Mesenchymal stem cell (in vitro differentiated cells and primary cell): ENCODE data around the gene NUCB2.
"Not testable (repeated sequence)": the region's sequence is repeated elsewhere in the genome, so short reads cannot be mapped to it uniquely, and the experiment has no call there.

Experiments used
- DNase-seq: peaks from one replicate; pipeline ENCODE4 v3.0.0-alpha.2; 2013
- H2AFZ ChIP-seq: one replicate; pipeline ENCODE4 v1.6.1; 2013; ENCODE audit warnings: low read depth, mild to moderate bottlenecking, control low read depth, inconsistent platforms, low read length, moderate library complexity
- H2AK5ac ChIP-seq: 2 replicates; pipeline ENCODE4 v1.6.1; 2013; ENCODE audit warnings: low read length, moderate library complexity, mild to moderate bottlenecking, inconsistent platforms; ENCODE audit not compliant: severe bottlenecking
- H2BK120ac ChIP-seq: one replicate; pipeline ENCODE4 v1.6.1; 2013; ENCODE audit warnings: low read depth, mild to moderate bottlenecking, inconsistent platforms, low read length, moderate library complexity
- H2BK12ac ChIP-seq, 2 experiments: one replicate each; pipeline ENCODE4 v1.6.1; 2013; ENCODE audit warnings: inconsistent platforms in 2 of 2, low read length in 2 of 2, mild to moderate bottlenecking in 2 of 2, moderate library complexity in 2 of 2, control low read depth in 1 of 2
- H2BK15ac ChIP-seq: one replicate; pipeline ENCODE4 v1.6.1; 2013; ENCODE audit warnings: mild to moderate bottlenecking, low read depth, inconsistent platforms; ENCODE audit not compliant: poor library complexity, severe bottlenecking
- H2BK5ac ChIP-seq: 2 replicates; pipeline ENCODE4 v1.6.1; 2013; ENCODE audit warnings: low read depth, mild to moderate bottlenecking, low read length, control low read depth, inconsistent platforms; ENCODE audit not compliant: poor library complexity, severe bottlenecking
- H3K14ac ChIP-seq, 2 experiments: one replicate each; pipeline ENCODE4 v1.6.1; 2013; ENCODE audit warnings: inconsistent platforms in 2 of 2, low read length in 2 of 2, control low read depth in 1 of 2, mild to moderate bottlenecking in 1 of 2, moderate library complexity in 1 of 2
- H3K18ac ChIP-seq, 2 experiments: one replicate each; pipeline ENCODE4 v1.6.1; 2013; ENCODE audit warnings: inconsistent platforms in 2 of 2, low read length in 2 of 2, control low read depth in 1 of 2, low read depth in 1 of 2, mild to moderate bottlenecking in 1 of 2
- H3K23ac ChIP-seq, 2 experiments: one replicate each; pipeline ENCODE4 v1.6.1; 2013; ENCODE audit warnings: inconsistent platforms in 2 of 2, low read length in 2 of 2, mild to moderate bottlenecking in 2 of 2, moderate library complexity in 2 of 2, control low read depth in 1 of 2
- H3K27ac ChIP-seq: 2 replicates; pipeline ENCODE4 v1.5.1; 2013; ENCODE audit warnings: mild to moderate bottlenecking, moderate library complexity, low read length, control low read depth, inconsistent platforms; ENCODE audit not compliant: poor library complexity, severe bottlenecking
- H3K27me3 ChIP-seq, 2 experiments: 2 replicates each; pipeline versions ENCODE4 v1.6.1 to v1.7.0; 2013; ENCODE audit warnings: low read length in 2 of 2, mild to moderate bottlenecking in 2 of 2, moderate library complexity in 2 of 2, control low read depth in 1 of 2, inconsistent platforms in 1 of 2; ENCODE audit not compliant: control insufficient read depth in 1 of 2, insufficient read depth in 1 of 2
- H3K36me3 ChIP-seq, 2 experiments: 2 replicates each; pipeline versions ENCODE4 v1.6.1 to v1.7.0; 2013; ENCODE audit warnings: low read length in 2 of 2, control low read depth in 1 of 2, inconsistent platforms in 1 of 2, low read depth in 1 of 2, mild to moderate bottlenecking in 1 of 2; ENCODE audit not compliant: insufficient read depth in 2 of 2, control insufficient read depth in 1 of 2
- H3K4ac ChIP-seq, 2 experiments: one replicate each; pipeline ENCODE4 v1.6.1; 2013; ENCODE audit warnings: inconsistent platforms in 2 of 2, low read length in 2 of 2, mild to moderate bottlenecking in 2 of 2, moderate library complexity in 2 of 2, control low read depth in 1 of 2, low read depth in 1 of 2
- H3K4me1 ChIP-seq: 2 replicates; pipeline ENCODE4 v1.6.1; 2013; ENCODE audit warnings: low read depth, low read length, control low read depth; ENCODE audit not compliant: control insufficient read depth, insufficient read depth
- H3K4me2 ChIP-seq: 2 replicates; pipeline ENCODE4 v1.6.1; 2013; ENCODE audit warnings: low read length, mild to moderate bottlenecking, inconsistent platforms; ENCODE audit not compliant: poor library complexity, severe bottlenecking
- H3K4me3 ChIP-seq, 2 experiments: 2 replicates each; pipeline versions ENCODE4 v1.5.1 to v1.7.0; 2013; ENCODE audit warnings: low read length in 2 of 2, mild to moderate bottlenecking in 2 of 2, control low read depth in 1 of 2, low read depth in 1 of 2; ENCODE audit not compliant: insufficient read depth in 1 of 2
- H3K79me1 ChIP-seq: replicated peaks from 2 replicates; pipeline ENCODE4 v1.6.1; 2013; ENCODE audit warnings: mild to moderate bottlenecking, control low read depth, low read length, inconsistent platforms; ENCODE audit not compliant: poor library complexity, severe bottlenecking
- H3K9ac ChIP-seq: 2 replicates; pipeline ENCODE4 v1.7.0; 2013; ENCODE audit warnings: mild to moderate bottlenecking, low read length, moderate library complexity
- H3K9me3 ChIP-seq: 2 replicates; pipeline ENCODE4 v1.7.0; 2013; ENCODE audit warnings: mild to moderate bottlenecking, low read length; ENCODE audit not compliant: control insufficient read depth
- H4K8ac ChIP-seq: one replicate; pipeline ENCODE4 v1.6.1; 2013; ENCODE audit warnings: inconsistent platforms, mild to moderate bottlenecking, low read length, moderate library complexity
- H4K91ac ChIP-seq: one replicate; pipeline ENCODE4 v1.6.1; 2013; ENCODE audit warnings: mild to moderate bottlenecking, low read length, inconsistent platforms
- WGBS: methylation state at CpG from one replicate; pipeline ENCODE4 v1.1.7; 2013; ENCODE audit warnings: mixed read lengths; 5-methylcytosine and 5-hydroxymethylcytosine counted together

Gene NUCB2

DNA sequence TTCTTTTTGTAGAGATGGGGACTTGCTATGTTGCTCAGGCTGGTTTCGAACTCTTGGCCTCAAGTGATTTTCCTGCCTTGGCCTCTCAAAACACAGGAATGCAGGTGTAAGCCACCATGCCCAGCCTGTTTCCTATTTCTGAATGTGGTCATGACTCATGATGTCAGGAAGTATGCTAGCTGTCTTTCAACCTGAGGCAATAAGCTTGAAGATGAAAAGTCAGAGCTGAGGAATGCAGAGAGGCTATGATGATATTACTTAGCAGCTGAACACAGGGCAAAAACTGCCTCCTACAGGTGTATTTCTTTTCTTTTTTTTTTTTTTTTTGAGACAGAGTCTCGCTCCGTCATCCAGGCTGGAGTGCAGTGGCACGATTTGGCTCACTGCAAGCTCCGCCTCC is 9.0 kb upstream of the NUCB2 start:
- Histone ChIP-seq H3K4me3 (no peak overlapping the region), H3K18ac (no peak overlapping the region), H3K27ac (no peak overlapping the region), H3K14ac (no peak overlapping the region), H4K8ac (no peak overlapping the region), H2BK120ac (no peak overlapping the region), H3K79me1 (no peaks in the 10 kb centered on the region), H3K4me2 (no peak overlapping the region), H2AK5ac (no peak overlapping the region), H2BK5ac (no peak overlapping the region), H3K23ac (no peak overlapping the region), H3K4me1 (no peaks in the 10 kb centered on the region), H2BK12ac (no peak overlapping the region), H3K4ac (no peak overlapping the region), H3K36me3 (no peaks in the 10 kb centered on the region), H3K9me3 (no peaks in the 10 kb centered on the region), H3K9ac (no peak overlapping the region), H2AFZ (no peak overlapping the region), H3K27me3 (no peaks in the 10 kb centered on the region), H4K91ac (no peak overlapping the region), H2BK15ac (no peak overlapping the region)
- 76% methylated on average over 5 of the region's 5 CpGs for WGBS
- DNase-seq: peak; percentile 32

DNA sequence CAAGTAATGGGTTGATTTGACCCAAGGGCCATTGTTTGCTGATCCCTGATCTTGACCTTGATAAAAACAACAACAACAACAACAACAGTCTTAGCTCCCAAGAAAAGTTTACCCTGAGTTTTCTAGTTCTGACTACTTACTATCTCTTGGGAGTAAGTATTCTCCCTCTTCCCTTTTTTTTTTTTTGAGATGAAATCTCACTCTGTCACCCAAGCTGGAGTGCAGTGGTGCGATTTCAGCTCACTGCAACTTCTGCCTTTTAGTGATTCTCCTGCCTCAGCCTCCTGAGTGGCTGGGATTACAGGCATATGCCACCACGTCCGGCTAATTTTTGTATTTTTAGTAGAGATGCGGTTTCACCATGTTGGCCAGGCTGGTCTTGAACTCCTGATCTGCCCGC is 8.0 kb upstream of the NUCB2 start:
- H3K14ac ChIP-seq, H2BK120ac ChIP-seq, H4K91ac ChIP-seq, H3K4ac ChIP-seq, H2AFZ ChIP-seq, H3K4me3 ChIP-seq, H2BK15ac ChIP-seq, H3K79me1 ChIP-seq, H2BK12ac ChIP-seq, H3K27ac ChIP-seq, H3K9ac ChIP-seq, H3K4me2 ChIP-seq, H2AK5ac ChIP-seq, H3K9me3 ChIP-seq, H3K27me3 ChIP-seq, H3K36me3 ChIP-seq, DNase-seq, H2BK5ac ChIP-seq, H4K8ac ChIP-seq, H3K18ac ChIP-seq, H3K4me1 ChIP-seq, H3K23ac ChIP-seq: not testable (repeated sequence)
- WGBS: 89% methylated on average over 4 of the region's 5 CpGs

DNA sequence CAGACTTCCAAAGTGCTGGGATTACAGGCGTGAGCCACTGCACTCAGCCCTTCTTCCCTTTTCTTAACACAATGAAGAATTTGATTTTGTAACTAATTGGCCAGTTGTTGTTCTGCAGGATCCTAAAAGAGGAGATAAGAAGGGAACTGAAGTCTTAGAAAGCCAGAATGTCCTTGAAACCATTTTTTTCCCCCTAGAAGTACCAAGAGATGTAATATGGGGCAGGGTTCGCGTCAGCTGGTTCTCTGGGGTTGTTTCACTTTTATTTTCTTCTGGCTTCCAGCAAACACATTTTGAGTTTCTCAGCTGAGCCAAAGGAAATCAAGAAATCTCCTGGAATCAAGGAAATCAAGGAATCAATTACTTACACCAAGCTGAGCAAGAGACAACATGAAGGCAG is 7.6 kb upstream of the NUCB2 start:
- no peak for DNase-seq
- no peak overlapping the region for H3K14ac ChIP-seq
- no peak overlapping the region for H2BK12ac ChIP-seq
- 91% methylated on average over 2 of the region's 3 CpGs for WGBS
- no peak overlapping the region for H3K4me2 ChIP-seq
- no peak overlapping the region for H3K27ac ChIP-seq
- H2BK15ac ChIP-seq: no peak overlapping the region
- H2BK120ac ChIP-seq: no peak overlapping the region
- H3K23ac ChIP-seq: no peak overlapping the region
- no peaks in the 10 kb centered on the region for H3K27me3 ChIP-seq
- no peak overlapping the region for H2BK5ac ChIP-seq
- H3K79me1 ChIP-seq: no peaks in the 10 kb centered on the region
- H3K9me3 ChIP-seq: no peaks in the 10 kb centered on the region
- H3K36me3 ChIP-seq: no peaks in the 10 kb centered on the region
- no peak overlapping the region for H2AK5ac ChIP-seq
- no peaks in the 10 kb centered on the region for H3K4me1 ChIP-seq
- H2AFZ ChIP-seq: no peak overlapping the region
- no peak overlapping the region for H3K4ac ChIP-seq
- no peak overlapping the region for H3K9ac ChIP-seq
- no peak overlapping the region for H4K91ac ChIP-seq
- H4K8ac ChIP-seq: no peak overlapping the region
- no peak overlapping the region for H3K4me3 ChIP-seq
- no peak overlapping the region for H3K18ac ChIP-seq

DNA sequence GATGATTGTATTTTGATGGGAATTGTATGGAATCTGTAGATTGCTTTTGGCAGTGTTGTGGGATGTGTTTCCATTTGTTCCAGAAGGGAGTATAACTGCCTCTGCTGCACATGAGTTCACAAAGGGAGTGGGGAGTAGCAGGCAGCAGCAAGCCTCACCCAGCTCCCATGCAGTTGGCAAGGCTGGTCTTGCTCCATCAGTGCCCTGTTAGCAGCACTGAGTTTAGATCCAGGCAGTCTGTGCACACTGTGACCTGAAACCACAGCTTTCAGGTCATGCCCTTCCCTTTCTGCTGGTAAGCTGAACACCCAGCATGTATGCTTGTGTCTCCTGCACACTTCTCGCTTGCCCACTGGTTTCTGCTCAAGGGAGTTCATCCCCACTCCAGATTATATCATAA is 3.7 kb upstream of the NUCB2 start:
- H3K4ac ChIP-seq: no peak overlapping the region
- no peak overlapping the region for H2BK15ac ChIP-seq
- peaks cover 3% of the 10 kb centered on the region for H3K4me1 ChIP-seq
- no peak overlapping the region for H4K8ac ChIP-seq
- DNase-seq: no peak
- H3K36me3 ChIP-seq: no peaks in the 10 kb centered on the region
- H2AFZ ChIP-seq: peak overlapping the region; percentile 43
- H3K9me3 ChIP-seq: no peaks in the 10 kb centered on the region
- H2BK120ac ChIP-seq: no peak overlapping the region
- H3K14ac ChIP-seq: peak overlapping the region in 1 of 2 experiments; percentile 94
- H3K9ac ChIP-seq: no peak overlapping the region
- peaks cover 5% of the 10 kb centered on the region for H3K79me1 ChIP-seq
- H3K4me3 ChIP-seq: no peak overlapping the region
- H4K91ac ChIP-seq: no peak overlapping the region
- no peak overlapping the region for H2AK5ac ChIP-seq
- H3K23ac ChIP-seq: no peak overlapping the region
- 94% methylated on average over 1 of the region's 1 CpG for WGBS
- H2BK5ac ChIP-seq: no peak overlapping the region
- H3K18ac ChIP-seq: no peak overlapping the region
- no peak overlapping the region for H3K27ac ChIP-seq
- no peak overlapping the region for H2BK12ac ChIP-seq
- no peaks in the 10 kb centered on the region for H3K27me3 ChIP-seq
- no peak overlapping the region for H3K4me2 ChIP-seq
